Lower lobe of right lung (tissue), 2 donors: Measurements from ENCODE around the gene SUSD1. TPM values are rescaled to one million over a fixed set of nuclear protein-coding genes. Genes with fewer than 3 reads are reported as not detected.

Experiments used
- ATAC-seq, 2 donors: fragments of 200-7000 bp; cut with Tn5 transposase; one replicate each; pipeline ENCODE4 v1.9.1; 2020 to 2022; ENCODE audit warnings: mild to moderate bottlenecking in 2 of 2, moderate library complexity in 2 of 2
- DNase-seq: peaks from one replicate; pipeline ENCODE4 v3.0.0-alpha.2; 2020
- H3K27ac ChIP-seq: fragments of 200-600 bp; one replicate; pipeline ENCODE4 v1.8.0; 2022
- H3K27me3 ChIP-seq: fragments of 200-600 bp; one replicate; pipeline ENCODE4 v1.8.0; 2022; ENCODE audit warnings: low read depth
- H3K36me3 ChIP-seq: fragments of 200-600 bp; one replicate; pipeline ENCODE4 v1.8.0; 2022; ENCODE audit warnings: mild to moderate bottlenecking
- H3K4me1 ChIP-seq: fragments of 200-600 bp; one replicate; pipeline ENCODE4 v1.8.0; 2022
- H3K4me3 ChIP-seq: fragments of 200-600 bp; one replicate; pipeline ENCODE4 v1.8.0; 2022; ENCODE audit warnings: mild to moderate bottlenecking
- H3K9me3 ChIP-seq: fragments of 200-600 bp; one replicate; pipeline ENCODE4 v1.8.0; 2022
- intact Hi-C: fragments of 100-400 bp; cut with DNase I; formaldehyde crosslinking; loops from one replicate; pipeline ENCODE4 v1.11.0; 2022
- total RNA-seq: library from RNA; stranded (reverse); fragmentation: NEBNext Ultra II Directional; extraction: Animal tissue kit (Norgen Biotek cat#: 25700); gene quantifications from one replicate; pipeline ENCODE4 v1.2.1, GENCODE V29; 2021
- TF ChIP-seq, protein P1 (sequence below): fragments of 200-600 bp; IDR thresholded peaks from one replicate; pipeline ENCODE4 v1.8.0; 2022; ENCODE audit warnings: antibody characterized with exemption, mild to moderate bottlenecking
- donor health status: DM: no; HTN: yes; CAD: no; lungs with severe emphysema.

SUSD1 gene
- total RNA-seq, 1 donor from 2014 or later = 49.4 TPM

DNA sequence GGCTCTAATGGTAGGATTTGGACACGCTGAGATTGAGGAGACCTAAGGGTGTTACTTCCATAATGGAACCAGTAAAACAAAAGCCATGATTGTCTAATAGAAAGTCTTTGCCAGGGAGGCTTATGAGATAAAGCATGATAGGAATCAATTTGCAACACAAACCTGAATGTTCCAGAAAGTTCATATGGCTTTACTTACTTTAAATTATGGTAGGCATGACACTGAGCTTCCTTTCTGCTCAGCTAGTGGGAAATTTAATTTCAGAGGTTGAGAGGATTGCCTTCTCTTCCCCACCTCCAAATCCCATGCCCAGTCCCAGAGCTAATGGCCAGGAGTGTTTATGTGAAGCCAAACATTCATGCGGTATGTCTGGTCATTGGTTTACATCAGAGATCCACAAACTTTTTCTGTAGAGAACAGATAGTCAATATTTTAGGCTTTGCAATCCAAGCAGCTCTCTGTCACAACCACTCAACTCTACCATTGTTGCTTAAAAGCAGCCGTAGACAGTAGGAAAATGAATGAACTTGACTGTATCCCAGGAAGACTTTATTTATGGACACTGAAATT is 164.0 kb downstream of the SUSD1 start:
- TF ChIP-seq, protein P1, sequence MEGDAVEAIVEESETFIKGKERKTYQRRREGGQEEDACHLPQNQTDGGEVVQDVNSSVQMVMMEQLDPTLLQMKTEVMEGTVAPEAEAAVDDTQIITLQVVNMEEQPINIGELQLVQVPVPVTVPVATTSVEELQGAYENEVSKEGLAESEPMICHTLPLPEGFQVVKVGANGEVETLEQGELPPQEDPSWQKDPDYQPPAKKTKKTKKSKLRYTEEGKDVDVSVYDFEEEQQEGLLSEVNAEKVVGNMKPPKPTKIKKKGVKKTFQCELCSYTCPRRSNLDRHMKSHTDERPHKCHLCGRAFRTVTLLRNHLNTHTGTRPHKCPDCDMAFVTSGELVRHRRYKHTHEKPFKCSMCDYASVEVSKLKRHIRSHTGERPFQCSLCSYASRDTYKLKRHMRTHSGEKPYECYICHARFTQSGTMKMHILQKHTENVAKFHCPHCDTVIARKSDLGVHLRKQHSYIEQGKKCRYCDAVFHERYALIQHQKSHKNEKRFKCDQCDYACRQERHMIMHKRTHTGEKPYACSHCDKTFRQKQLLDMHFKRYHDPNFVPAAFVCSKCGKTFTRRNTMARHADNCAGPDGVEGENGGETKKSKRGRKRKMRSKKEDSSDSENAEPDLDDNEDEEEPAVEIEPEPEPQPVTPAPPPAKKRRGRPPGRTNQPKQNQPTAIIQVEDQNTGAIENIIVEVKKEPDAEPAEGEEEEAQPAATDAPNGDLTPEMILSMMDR = no peak
- Histone ChIP-seq H3K9me3 (no peaks in the 10 kb centered on the region), H3K36me3 (no peaks in the 10 kb centered on the region), H3K27ac (no peak overlapping the region), H3K4me3 (no peak overlapping the region), H3K27me3 (no peaks in the 10 kb centered on the region), H3K4me1 (peaks cover 16% of the 10 kb centered on the region)
- intact Hi-C loops = no loop called here
- DNase-seq = no peak
- ATAC-seq = no peak

DNA sequence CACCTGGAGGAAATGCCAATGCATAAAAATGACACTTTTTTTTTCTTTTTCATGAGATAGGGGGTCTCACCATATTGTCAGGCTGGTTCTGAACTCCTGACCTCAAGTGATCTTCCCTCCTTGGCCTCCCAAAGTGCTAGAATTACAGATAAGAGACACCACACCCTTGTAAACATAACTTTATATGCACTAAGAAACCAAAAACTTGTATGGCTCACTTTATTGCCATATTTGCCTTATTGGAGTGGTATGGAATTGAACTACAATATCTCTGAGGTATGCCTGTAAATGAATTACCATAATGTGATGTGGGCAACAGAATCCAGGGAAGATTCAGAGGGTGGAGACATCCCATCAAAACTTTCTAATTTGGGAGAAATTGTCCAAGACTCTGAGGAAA is 164.6 kb downstream of the SUSD1 start:
- H3K27me3 ChIP-seq = no peaks in the 10 kb centered on the region
- intact Hi-C loops = no loop called here
- H3K36me3 ChIP-seq = no peaks in the 10 kb centered on the region
- TF ChIP-seq, protein P1 = no peak
- peaks cover 16% of the 10 kb centered on the region for H3K4me1 ChIP-seq
- ATAC-seq (no peak), DNase-seq (no peak)
- H3K4me3 ChIP-seq = no peak overlapping the region
- no peaks in the 10 kb centered on the region for H3K9me3 ChIP-seq
- H3K27ac ChIP-seq = no peak overlapping the region

- TF ChIP-seq, protein P1 = no peak
- Histone ChIP-seq H3K27me3 (no peaks in the 10 kb centered on the region), H3K4me3 (no peak overlapping the region), H3K27ac (no peak overlapping the region), H3K9me3 (no peaks in the 10 kb centered on the region), H3K4me1 (peaks cover 16% of the 10 kb centered on the region), H3K36me3 (no peaks in the 10 kb centered on the region)
- intact Hi-C loops = no loop called here
- ATAC-seq = no peak
- DNase-seq = no peak
Measured at GRCh38 chr9:112009656-112010055, 165.4 kb downstream of the SUSD1 start.

- intact Hi-C loops = no loop called here
- DNase-seq (no peak), ATAC-seq (no peak)
- Histone ChIP-seq H3K9me3 (no peaks in the 10 kb centered on the region), H3K4me3 (no peak overlapping the region), H3K27ac (no peak overlapping the region), H3K27me3 (no peaks in the 10 kb centered on the region), H3K4me1 (peaks cover 11% of the 10 kb centered on the region), H3K36me3 (no peaks in the 10 kb centered on the region)
- TF ChIP-seq, protein P1 = no peak
Measured at GRCh38 chr9:112007575-112008240, 167.4 kb downstream of the SUSD1 start.

DNA sequence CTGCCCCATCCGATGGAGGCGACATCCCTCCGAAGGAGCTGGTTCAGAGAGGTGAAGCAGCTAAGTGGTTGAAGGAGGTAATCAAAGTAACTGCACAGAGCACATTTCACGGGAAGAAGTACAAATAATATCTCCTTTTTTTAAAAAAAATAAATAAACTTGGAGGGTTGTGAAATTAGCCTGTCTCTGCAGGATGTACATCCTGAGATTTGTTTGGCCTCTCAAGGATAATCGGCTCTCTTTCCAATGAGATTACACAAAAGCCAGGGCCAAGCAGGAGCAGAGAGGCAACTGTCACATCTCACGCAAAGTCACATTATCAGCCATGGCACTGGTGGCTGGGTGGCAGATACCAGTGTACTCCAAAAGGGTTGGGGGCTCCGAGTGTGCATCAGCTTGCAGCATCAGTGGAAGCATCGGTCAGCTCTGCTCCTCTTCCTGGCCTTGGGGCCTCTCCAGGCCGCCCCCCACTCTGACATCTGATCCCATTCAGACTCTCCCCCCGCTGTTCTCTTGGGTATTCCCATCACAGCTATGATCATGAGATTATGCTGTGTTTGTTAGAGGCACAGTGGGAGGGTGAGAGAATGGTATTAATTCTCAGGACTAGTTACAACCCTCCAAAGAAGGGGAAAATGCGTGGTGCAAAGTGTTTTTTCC is 168.6 kb downstream of the SUSD1 start:
- H3K9me3 ChIP-seq = no peaks in the 10 kb centered on the region
- no peaks in the 10 kb centered on the region for H3K4me1 ChIP-seq
- intact Hi-C loops = no loop called here
- DNase-seq = no peak
- no peak overlapping the region for H3K27ac ChIP-seq
- ATAC-seq = no peak
- H3K27me3 ChIP-seq = no peaks in the 10 kb centered on the region
- H3K36me3 ChIP-seq = no peaks in the 10 kb centered on the region
- TF ChIP-seq, protein P1 = no peak
- no peak overlapping the region for H3K4me3 ChIP-seq
